Tracheal epithelial cell (primary cell): ENCODE results near the gene MMP14. TPM values are rescaled to one million over a fixed set of nuclear protein-coding genes. Genes with fewer than 3 reads are reported as not detected.

ENCODE experiments used
- total RNA-seq: library from RNA; depleted of rRNA; stranded (reverse); fragments of >200 nt; gene quantifications from 2 replicates; pipeline ENCODE4 v1.2.1, GENCODE V29; 2014

Gene MMP14
- 151 and 263 TPM in 2 replicates for total RNA-seq

DNA sequence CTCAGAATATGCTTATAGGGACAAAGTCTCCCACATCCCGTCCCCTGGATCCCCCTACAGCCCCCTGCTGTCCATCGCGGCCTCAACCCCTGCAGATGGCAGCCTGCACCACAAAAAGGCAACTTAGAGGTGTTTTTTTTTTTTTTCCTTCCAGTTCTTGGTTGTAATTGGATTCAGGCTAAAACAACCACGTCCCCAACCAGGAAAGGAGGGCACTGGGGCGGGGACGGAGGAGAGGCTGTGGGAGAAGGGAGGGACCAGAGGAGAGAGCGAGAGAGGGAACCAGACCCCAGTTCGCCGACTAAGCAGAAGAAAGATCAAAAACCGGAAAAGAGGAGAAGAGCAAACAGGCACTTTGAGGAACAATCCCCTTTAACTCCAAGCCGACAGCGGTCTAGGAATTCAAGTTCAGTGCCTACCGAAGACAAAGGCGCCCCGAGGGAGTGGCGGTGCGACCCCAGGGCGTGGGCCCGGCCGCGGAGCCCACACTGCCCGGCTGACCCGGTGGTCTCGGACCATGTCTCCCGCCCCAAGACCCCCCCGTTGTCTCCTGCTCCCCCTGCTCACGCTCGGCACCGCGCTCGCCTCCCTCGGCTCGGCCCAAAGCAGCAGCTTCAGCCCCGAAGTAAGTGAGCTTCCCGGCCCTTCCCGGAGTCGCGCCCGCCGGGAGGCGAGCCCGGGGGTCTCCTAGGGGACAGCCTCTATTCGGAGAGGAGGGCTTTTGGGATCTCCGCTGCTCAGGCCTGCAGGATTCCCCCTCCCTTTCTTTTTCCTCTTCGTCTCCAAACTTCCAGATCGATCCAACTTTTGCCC is at the start of gene MMP14:
Gene MMP14 (plus strand): TSS at position 285 of the 813 bp plus-strand sequence. CDS start 233 bp downstream, at position 518.

GRCh38 chr14:22814941-22815713 is 21.3 kb upstream of the MMP14 start, which contains the start of gene SLC7A7:
TSS of gene SLC7A7 (minus strand) at chr14:22815435. CDS start at chr14:22813398, 2,037 bp downstream.

DNA sequence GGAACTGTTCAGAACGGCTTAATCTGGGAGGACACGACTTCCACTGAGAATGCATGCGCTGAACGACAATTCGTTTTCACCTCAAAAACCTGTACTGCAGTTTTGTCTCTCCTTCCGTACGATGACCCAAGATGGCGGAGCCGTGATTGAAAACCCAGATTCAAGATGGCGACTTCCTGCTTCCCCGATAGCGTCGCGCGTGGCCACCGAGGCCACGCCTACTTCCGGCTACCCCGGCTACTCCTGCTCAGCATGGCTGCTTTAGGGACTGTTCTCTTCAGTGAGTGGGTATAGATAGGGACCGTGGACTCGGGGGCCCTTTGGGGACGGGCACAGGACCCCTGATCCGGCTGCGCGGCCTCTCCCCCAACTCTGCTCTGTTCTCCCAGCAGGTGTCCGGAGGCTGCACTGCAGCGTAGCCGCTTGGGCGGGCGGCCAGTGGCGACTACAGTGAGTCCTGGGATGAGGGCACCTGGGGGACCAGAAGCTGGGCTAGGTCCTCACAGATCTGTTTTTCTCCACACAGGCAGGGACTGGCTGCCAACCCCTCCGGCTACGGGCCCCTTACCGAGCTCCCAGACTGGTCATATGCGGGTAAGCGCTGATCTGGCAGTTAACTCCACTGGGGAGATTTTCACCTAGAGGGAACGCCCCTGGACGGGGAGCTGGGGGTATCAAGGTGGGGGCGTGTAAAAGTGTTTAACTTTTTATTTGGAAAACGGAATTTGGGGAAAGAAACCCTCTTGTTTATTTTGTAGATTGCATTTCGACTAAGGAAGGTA is 6.5 kb upstream of the MMP14 start, which contains the start of gene MRPL52:
Gene MRPL52 (plus strand): TSS at position 227 of the 782 bp plus-strand sequence. CDS start 26 bp downstream, at position 253.

GRCh38 chr14:22871224-22872032 is 35.0 kb downstream of the MMP14 start, which contains the start of gene LRP10:
TSS of gene LRP10 (plus strand) at chr14:22871740. CDS start at chr14:22872304, 564 bp downstream.

GRCh38 chr14:22883173-22883976 is 47.0 kb downstream of the MMP14 start, which contains the start of gene REM2:
TSS of gene REM2 (plus strand) at chr14:22883222. CDS start at chr14:22883288, 66 bp downstream.

Other genes with a start within 250 kb of the MMP14 start
- gene DAD1, start 247.4 kb upstream of the MMP14 start, total RNA-seq = 200 and 228 TPM in 2 replicates
- gene ABHD4, start 238.3 kb upstream of the MMP14 start, total RNA-seq = 8.4 and 16.4 TPM in 2 replicates
- not detected in 2 replicates for gene OR6J1, start 192.2 kb upstream of the MMP14 start, total RNA-seq
- 39.8 and 56.9 TPM in 2 replicates for gene OXA1L, start 69.9 kb upstream of the MMP14 start, total RNA-seq
- gene SLC7A7, start 21.1 kb upstream of the MMP14 start, total RNA-seq = 0.43 and 3.1 TPM in 2 replicates
- gene MRPL52, start 6.7 kb upstream of the MMP14 start, total RNA-seq = 28.9 and 30.1 TPM in 2 replicates
- gene LRP10, start 35.2 kb downstream of the MMP14 start, total RNA-seq = 52.9 and 61.2 TPM in 2 replicates
- 0.43 TPM in 1 of 2 replicates, not detected in the other for gene REM2, start 46.6 kb downstream of the MMP14 start, total RNA-seq
- 48.9 and 70.8 TPM in 2 replicates for gene RBM23, start 82.6 kb downstream of the MMP14 start, total RNA-seq
- 80.4 and 83.9 TPM in 2 replicates for gene PRMT5, start 92.8 kb downstream of the MMP14 start, total RNA-seq
- 51.6 and 150 TPM in 2 replicates for gene HAUS4, start 120.5 kb downstream of the MMP14 start, total RNA-seq
- gene AJUBA, start 146.0 kb downstream of the MMP14 start, total RNA-seq = 250 and 322 TPM in 2 replicates
- 13.0 and 20.5 TPM in 2 replicates for gene C14orf93, start 173.6 kb downstream of the MMP14 start, total RNA-seq
- 186 and 259 TPM in 2 replicates for gene PSMB5, start 198.3 kb downstream of the MMP14 start, total RNA-seq
- gene PSMB11, start 205.6 kb downstream of the MMP14 start, total RNA-seq = not detected in 2 replicates
- gene CDH24, start 220.9 kb downstream of the MMP14 start, total RNA-seq = 3.4 and 4.3 TPM in 2 replicates